CD4-positive, alpha-beta T cell treated with Interleukin-17A for 4 hours (primary cell): ENCODE measurements around the gene JPT1.
"Not testable (repeated sequence)": the region's sequence is repeated elsewhere in the genome, so short reads cannot be mapped to it uniquely, and the experiment has no call there.

Experiments used
- DNase-seq: peaks from one replicate; pipeline ENCODE4 v3.0.0-alpha.2; 2020; ENCODE audit warnings: mixed read lengths

JPT1 gene

GRCh38 chr17:75153780-75154194, 525 bp downstream of the JPT1 start:
- DNase-seq: peak; percentile 24

GRCh38 chr17:75152922-75153779, 1.2 kb downstream of the JPT1 start:
- DNase-seq: peak; percentile 32

- no peak for DNase-seq
These were observed 1.8 kb downstream of the JPT1 start for GRCh38 chr17:75152523-75152921.

- no peak for DNase-seq
These were observed 2.4 kb downstream of the JPT1 start for GRCh38 chr17:75151930-75152329.

- no peak for DNase-seq
These were observed 6.3 kb downstream of the JPT1 start for GRCh38 chr17:75147878-75148546.

GRCh38 chr17:75146592-75146991, 7.7 kb downstream of the JPT1 start:
- no peak for DNase-seq

GRCh38 chr17:75144816-75145512, 9.3 kb downstream of the JPT1 start:
- DNase-seq: no peak

GRCh38 chr17:75142236-75142971, 11.9 kb downstream of the JPT1 start:
- DNase-seq: no peak

GRCh38 chr17:75138519-75138918, 15.8 kb downstream of the JPT1 start:
- DNase-seq: no peak

GRCh38 chr17:75137762-75138161, 16.6 kb downstream of the JPT1 start:
- DNase-seq: not testable (repeated sequence)

- no peak for DNase-seq
These were observed 18.4 kb downstream of the JPT1 start for GRCh38 chr17:75135946-75136345.

GRCh38 chr17:75135452-75135851, 18.9 kb downstream of the JPT1 start:
- no peak for DNase-seq

- not testable (repeated sequence) for DNase-seq
These were observed 20.5 kb downstream of the JPT1 start for GRCh38 chr17:75133607-75134347.

GRCh38 chr17:75133001-75133400, 21.3 kb downstream of the JPT1 start:
- DNase-seq: no peak

- not testable (repeated sequence) for DNase-seq
These were observed 22.0 kb downstream of the JPT1 start for GRCh38 chr17:75132018-75133000.

- peak; percentile 71 for DNase-seq
These were observed 22.9 kb downstream of the JPT1 start, which contains the start of gene NT5C for GRCh38 chr17:75131278-75132017. Gene NT5C, minus strand, starts transcription at chr17:75131742. Its CDS starts 35 bp downstream, at chr17:75131707.

GRCh38 chr17:75130632-75131277, 23.6 kb downstream of the JPT1 start:
- DNase-seq: peak; percentile 62

- no peak for DNase-seq
These were observed 24.2 kb downstream of the JPT1 start for GRCh38 chr17:75130059-75130631.

- no peak for DNase-seq
These were observed 24.7 kb downstream of the JPT1 start for GRCh38 chr17:75129576-75129975.
